GM21619 (cell line): ENCODE results near the gene NKX1-1.
"Not testable (repeated sequence)": the region's sequence is repeated elsewhere in the genome, so short reads cannot be mapped to it uniquely, and the experiment has no call there.

ENCODE experiments used
- ATAC-seq: cut with Tn5 transposase; IDR thresholded peaks from one replicate; pipeline ENCODE4 v1.9.1; 2021; ENCODE audit not compliant: unreplicated experiment

NKX1-1 gene

GRCh38 chr4:1405636-1406393, 427 bp downstream of the NKX1-1 start:
- no peak for ATAC-seq

GRCh38 chr4:1405254-1405635, 997 bp downstream of the NKX1-1 start:
- no peak for ATAC-seq

GRCh38 chr4:1404573-1405253, 1.5 kb downstream of the NKX1-1 start:
- no peak for ATAC-seq

DNA sequence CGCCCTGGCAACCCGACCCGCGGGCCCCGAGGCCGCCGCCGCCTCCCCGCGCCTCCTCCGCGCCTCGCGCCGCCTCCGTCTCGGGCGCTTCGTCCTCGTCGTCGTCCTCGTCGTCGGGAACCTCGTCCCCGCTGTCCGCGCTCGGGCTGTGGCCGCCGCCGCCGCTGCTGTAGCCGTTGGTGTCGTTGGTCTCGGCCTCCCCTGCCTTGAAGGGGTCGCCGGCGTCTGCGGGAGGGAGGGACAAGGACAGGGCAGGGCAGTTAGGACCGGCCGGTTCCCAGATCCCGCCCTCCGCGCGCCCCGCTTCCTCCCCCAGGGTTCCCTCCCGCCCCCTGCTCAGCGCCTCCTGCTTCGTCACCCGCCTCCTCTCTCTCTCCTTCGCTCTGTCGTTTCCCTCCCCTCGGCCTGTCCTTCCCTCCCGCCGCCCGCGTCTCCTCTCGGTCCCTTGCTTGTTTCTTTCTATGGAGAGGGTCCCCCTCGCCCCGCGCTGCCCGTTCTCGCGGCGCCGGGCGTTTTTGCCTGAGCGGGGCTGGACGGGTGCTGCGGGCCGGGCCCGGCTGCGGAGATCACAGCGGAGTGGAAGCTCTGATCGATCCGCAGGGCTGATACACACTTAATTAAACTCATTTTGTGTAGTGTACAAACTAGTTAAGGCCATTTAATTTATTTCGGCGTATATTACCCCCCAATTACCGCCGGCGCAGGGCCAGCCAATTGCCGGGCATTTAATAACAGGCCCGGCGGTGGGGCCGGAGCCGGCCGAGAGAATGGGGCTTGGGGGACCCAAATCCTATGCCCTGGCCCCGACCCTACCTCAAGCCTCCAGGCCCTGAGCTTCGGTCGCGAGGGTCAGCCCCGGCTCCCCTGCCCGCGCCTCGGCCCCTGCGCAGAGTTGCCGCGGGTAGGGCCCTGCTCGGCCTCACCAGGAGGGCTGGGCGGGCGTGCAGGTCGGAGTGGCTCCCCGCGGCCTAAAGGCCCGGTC, 2.4 kb downstream of the NKX1-1 start:
- no peak for ATAC-seq

DNA sequence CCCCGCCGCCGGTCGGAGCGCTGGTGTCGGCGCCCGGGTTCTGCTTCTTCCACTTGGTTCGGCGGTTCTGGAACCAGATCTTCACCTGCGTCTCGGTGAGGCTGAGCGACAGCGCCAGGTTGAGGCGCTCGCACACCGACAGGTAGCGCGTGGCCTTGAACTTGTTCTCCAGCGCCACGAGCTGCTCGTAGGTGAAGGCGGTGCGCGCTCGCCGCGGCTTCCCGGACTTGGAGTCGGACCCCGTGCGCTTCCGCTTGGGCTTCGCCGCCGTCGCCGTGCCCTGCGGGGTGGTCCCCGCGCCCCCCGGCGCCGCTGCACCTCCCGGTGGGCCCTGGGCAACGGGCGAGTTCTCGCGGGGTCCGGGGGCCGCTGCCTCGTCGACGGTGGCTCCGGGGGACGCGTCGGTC, 3.1 kb downstream of the NKX1-1 start:
- no peak for ATAC-seq

GRCh38 chr4:1402516-1403091, 3.6 kb downstream of the NKX1-1 start:
- ATAC-seq = no peak

DNA sequence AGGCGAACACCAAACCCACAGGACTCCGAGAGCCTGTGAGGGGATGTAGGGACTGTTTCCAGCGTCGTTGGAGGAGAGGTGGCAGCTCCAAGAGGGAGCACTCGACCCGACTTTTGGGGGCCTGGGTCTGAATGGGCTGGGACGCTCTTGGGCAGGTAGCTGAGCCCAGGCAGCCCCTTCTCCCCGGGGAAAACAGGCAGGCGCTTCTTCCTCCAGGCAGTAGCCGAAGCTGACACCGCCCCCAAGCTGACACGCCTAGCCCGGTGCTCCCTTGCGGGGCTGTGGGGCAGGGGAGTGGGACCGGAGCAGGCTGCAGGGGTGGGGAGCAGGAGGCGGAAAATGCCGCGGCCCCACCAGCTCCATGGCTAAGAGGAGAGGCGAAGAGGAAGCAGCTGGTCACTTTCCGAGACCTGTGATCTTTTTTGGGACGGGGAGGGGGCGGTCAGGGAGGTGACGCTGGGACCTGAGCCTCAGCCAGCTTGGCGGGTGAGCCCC, 4.2 kb downstream of the NKX1-1 start:
- no peak for ATAC-seq

GRCh38 chr4:1401409-1402020, 4.7 kb downstream of the NKX1-1 start:
- ATAC-seq = no peak

DNA sequence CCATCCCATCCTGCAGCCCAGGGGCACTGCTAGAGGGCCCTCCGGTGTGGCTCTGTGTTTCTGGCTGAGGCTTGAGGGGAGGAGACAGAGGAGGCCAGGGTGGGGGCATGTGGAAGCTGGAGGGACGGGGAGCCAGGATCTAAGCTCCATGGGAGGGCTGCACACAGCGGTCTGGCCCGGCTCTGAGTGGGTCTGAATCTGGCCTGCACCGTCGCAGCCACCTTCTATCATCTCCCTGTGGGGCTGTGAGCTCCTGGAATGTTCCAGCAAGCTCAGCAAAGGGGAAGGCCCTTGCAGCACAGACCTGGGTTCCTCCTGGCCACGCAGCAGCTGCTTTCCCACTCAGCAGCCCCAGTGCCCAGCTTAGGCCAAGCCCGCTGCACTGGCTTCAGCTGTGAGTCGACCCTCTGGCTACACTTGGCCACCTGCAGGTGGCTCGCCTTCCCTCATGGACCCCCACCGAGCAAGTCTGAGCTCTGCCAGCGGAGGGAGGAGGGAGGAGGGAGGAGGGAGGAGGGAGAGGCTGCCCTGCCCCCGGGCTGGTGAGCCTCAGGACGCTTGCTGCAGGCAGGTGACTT, 5.3 kb downstream of the NKX1-1 start:
- ATAC-seq = no peak

DNA sequence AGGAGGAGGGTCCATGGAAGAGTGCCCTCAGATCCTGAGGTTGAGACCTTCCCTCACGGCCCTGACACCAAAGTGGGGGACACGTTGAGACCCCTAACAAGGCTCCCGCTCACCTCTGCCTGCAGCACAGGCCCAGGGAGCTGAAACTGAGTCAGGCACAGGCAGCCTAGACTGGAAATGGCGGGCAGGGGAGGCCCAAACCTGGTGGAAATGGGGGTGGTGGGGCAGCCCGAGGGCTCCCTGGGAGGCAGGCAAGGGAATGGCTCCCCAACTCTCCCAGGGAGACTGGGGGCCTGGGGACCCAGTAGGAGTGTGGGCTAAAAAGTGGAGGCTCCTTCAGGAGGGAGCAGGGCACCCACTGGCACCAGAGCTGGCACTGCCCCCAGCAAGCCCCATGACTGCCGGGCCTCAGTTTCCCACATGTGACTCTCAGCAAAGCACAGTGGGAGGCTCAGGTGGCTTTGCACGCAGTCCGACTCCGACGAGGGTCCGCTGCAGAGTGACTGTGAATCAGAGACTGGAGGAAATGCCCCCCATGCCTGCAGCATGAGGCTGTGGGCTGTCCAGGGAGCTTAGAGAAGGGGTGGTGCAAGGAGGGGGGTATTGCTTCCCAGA, 5.9 kb downstream of the NKX1-1 start:
- ATAC-seq = no peak

- no peak for ATAC-seq
Observed at GRCh38 chr4:1399508-1400190, 6.6 kb downstream of the NKX1-1 start.

GRCh38 chr4:1398681-1399507, 7.3 kb downstream of the NKX1-1 start:
- ATAC-seq = no peak

GRCh38 chr4:1396806-1397455, 9.3 kb downstream of the NKX1-1 start:
- no peak for ATAC-seq

GRCh38 chr4:1395941-1396805, 10.1 kb downstream of the NKX1-1 start:
- ATAC-seq = no peak

DNA sequence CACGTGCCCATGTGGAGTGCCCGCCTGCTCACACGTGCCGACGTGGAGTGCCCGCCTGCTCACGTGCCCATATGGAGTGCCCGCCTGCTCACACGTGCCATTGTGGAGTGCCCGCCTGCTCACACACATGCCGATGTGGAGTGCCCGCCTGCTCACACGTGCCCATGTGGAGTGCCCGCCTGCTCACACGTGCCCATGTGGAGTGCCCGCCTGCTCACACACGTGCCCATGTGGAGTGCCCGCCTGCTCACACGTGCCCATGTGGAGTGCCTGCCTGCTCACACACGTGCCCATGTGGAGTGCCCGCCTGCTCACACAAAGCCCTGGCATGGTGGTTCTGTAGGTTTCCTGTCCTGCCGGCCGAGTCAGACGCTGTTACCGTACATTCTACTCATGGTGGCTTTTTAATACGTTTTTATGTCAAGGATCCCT, 10.8 kb downstream of the NKX1-1 start:
- not testable (repeated sequence) for ATAC-seq

GRCh38 chr4:1394554-1395388, 11.5 kb downstream of the NKX1-1 start:
- ATAC-seq = not testable (repeated sequence)
